GM23338 (cell line): ENCODE measurements around the gene TMEM174. TPM values are rescaled to one million over a fixed set of nuclear protein-coding genes. Genes with fewer than 3 reads are reported as not detected.

ENCODE experiments used
- ATAC-seq: fragments of 200-7000 bp; cut with Tn5 transposase; 3 replicates; pipeline ENCODE4 v1.9.1; 2020
- DNase-seq: peaks from one replicate; pipeline ENCODE4 v3.0.0-alpha.2; 2015; ENCODE audit warnings: low spot score
- H2AFZ ChIP-seq: fragments of 200-600 bp; sonication (generic); 2 replicates; pipeline ENCODE4 v1.8.0; 2016; ENCODE audit warnings: antibody characterized with exemption, mild to moderate bottlenecking, moderate library complexity
- H3F3A ChIP-seq: fragments of 200-600 bp; sonication (generic); replicated peaks from 2 replicates; pipeline ENCODE4 v1.8.0; 2017; ENCODE audit warnings: antibody characterized with exemption, mixed run types, low read depth
- H3K27ac ChIP-seq: fragments of 200-600 bp; sonication (generic); 2 replicates; pipeline ENCODE4 v1.6.1; 2016; ENCODE audit warnings: low read depth
- H3K27me3 ChIP-seq: fragments of 200-600 bp; sonication (generic); 2 replicates; pipeline ENCODE4 v1.8.0; 2016; ENCODE audit warnings: mild to moderate bottlenecking, mixed run types, moderate library complexity; ENCODE audit not compliant: insufficient read depth
- H3K36me3 ChIP-seq: fragments of 200-600 bp; sonication (generic); 2 replicates; pipeline ENCODE4 v1.8.0; 2016; ENCODE audit warnings: mild to moderate bottlenecking; ENCODE audit not compliant: insufficient read depth
- H3K4me1 ChIP-seq: fragments of 200-600 bp; sonication (generic); 2 replicates; pipeline ENCODE4 v1.8.0; 2016; ENCODE audit warnings: mild to moderate bottlenecking, moderate library complexity; ENCODE audit not compliant: insufficient read depth
- H3K4me2 ChIP-seq: fragments of 200-600 bp; sonication (generic); 2 replicates; pipeline ENCODE4 v1.7.1; 2017; ENCODE audit warnings: mixed run types
- H3K4me3 ChIP-seq: fragments of 200-600 bp; sonication (generic); 2 replicates; pipeline ENCODE4 v1.6.1; 2016; ENCODE audit warnings: mixed run types
- H3K79me2 ChIP-seq: fragments of 200-600 bp; sonication (generic); replicated peaks from 2 replicates; pipeline ENCODE4 v1.8.0; 2017; ENCODE audit warnings: mild to moderate bottlenecking; ENCODE audit not compliant: insufficient read depth
- H3K9me2 ChIP-seq: fragments of 200-600 bp; sonication (generic); 2 replicates; pipeline ENCODE4 v1.8.0; 2017; ENCODE audit not compliant: insufficient read depth
- H4K20me1 ChIP-seq: fragments of 200-600 bp; sonication (generic); replicated peaks from 2 replicates; pipeline ENCODE4 v1.8.0; 2017; ENCODE audit warnings: mild to moderate bottlenecking; ENCODE audit not compliant: insufficient read depth
- H3K27ac Mint-ChIP-seq: 2 replicates; pipeline ENCODE4 v1.8.0; 2020; ENCODE audit warnings: inconsistent platforms, mild to moderate bottlenecking, moderate library complexity, mixed read lengths
- H3K27me3 Mint-ChIP-seq: 3 replicates; pipeline ENCODE4 v1.8.0; 2022; ENCODE audit warnings: low read depth, mild to moderate bottlenecking, moderate library complexity, mixed read lengths, inconsistent platforms; ENCODE audit not compliant: insufficient read depth, poor library complexity
- H3K36me3 Mint-ChIP-seq: 3 replicates; pipeline ENCODE4 v1.8.0; 2021; ENCODE audit warnings: low read depth, mild to moderate bottlenecking, inconsistent platforms, moderate library complexity, mixed read lengths
- H3K4me1 Mint-ChIP-seq: 3 replicates; pipeline ENCODE4 v1.8.0; 2020; ENCODE audit warnings: mild to moderate bottlenecking, inconsistent platforms, mixed read lengths
- H3K4me3 Mint-ChIP-seq: 3 replicates; pipeline ENCODE4 v1.8.0; 2021; ENCODE audit warnings: moderate library complexity, mild to moderate bottlenecking, inconsistent platforms, mixed read lengths
- H3K9me3 Mint-ChIP-seq: 3 replicates; pipeline ENCODE4 v1.8.0; 2020; ENCODE audit warnings: moderate library complexity, mild to moderate bottlenecking, inconsistent platforms, mixed read lengths
- CREB1 ChIP-seq: fragments of 250-450 bp; sonication (Bioruptor Pico); IDR thresholded peaks from 2 replicates; pipeline ENCODE4 v1.5.0; 2020; ENCODE audit warnings: low read depth, mild to moderate bottlenecking, moderate library complexity
- CTCF ChIP-seq, 2 experiments: fragments of 200-600 bp in 1 of 2; sonication (generic) in 1 of 2; conservative IDR thresholded peaks; 2 replicates each; pipeline versions ENCODE4 v1.5.1 to v1.6.1; 2016 to 2017; ENCODE audit warnings: antibody characterized with exemption in 2 of 2, low read depth in 2 of 2, mild to moderate bottlenecking in 2 of 2, moderate library complexity in 1 of 2
- EZH2 ChIP-seq: fragments of 200-600 bp; sonication (generic); IDR thresholded peaks from one replicate; pipeline ENCODE4 v1.8.0; 2017; ENCODE audit warnings: antibody characterized with exemption, mild to moderate bottlenecking, low read depth; ENCODE audit not compliant: unreplicated experiment
- EZH2phosphoT487 ChIP-seq: fragments of 200-600 bp; sonication (generic); IDR thresholded peaks from one replicate; pipeline ENCODE4 v1.8.1; 2018; ENCODE audit warnings: antibody characterized with exemption; ENCODE audit not compliant: unreplicated experiment
- JUNB ChIP-seq: IDR thresholded peaks from one replicate; pipeline ENCODE4 v1.6.1; 2016; ENCODE audit warnings: antibody characterized with exemption; ENCODE audit not compliant: unreplicated experiment
- NANOG ChIP-seq: IDR thresholded peaks from 2 replicates; pipeline ENCODE4 v1.6.1; 2016; ENCODE audit warnings: antibody characterized with exemption, borderline replicate concordance
- POLR2AphosphoS5 ChIP-seq: IDR thresholded peaks from 2 replicates; pipeline ENCODE4 v1.6.1; 2016; ENCODE audit warnings: antibody characterized with exemption, low read depth
- REST ChIP-seq: IDR thresholded peaks from one replicate; pipeline ENCODE4 v1.6.1; 2018; ENCODE audit warnings: antibody characterized with exemption; ENCODE audit not compliant: unreplicated experiment
- STAT1 ChIP-seq: IDR thresholded peaks from one replicate; pipeline ENCODE4 v1.6.1; 2016; ENCODE audit warnings: antibody characterized with exemption; ENCODE audit not compliant: unreplicated experiment
- ZNF114 ChIP-seq: fragments of 250-450 bp; sonication (Bioruptor Pico); IDR thresholded peaks from 2 replicates; pipeline ENCODE4 v1.5.0; 2020; ENCODE audit warnings: mild to moderate bottlenecking, moderate library complexity
- ZNF331 ChIP-seq: fragments of 250-450 bp; sonication (Bioruptor Pico); IDR thresholded peaks from 2 replicates; pipeline ENCODE4 v1.5.0; 2020; ENCODE audit warnings: low read depth, mild to moderate bottlenecking, moderate library complexity
- polyA plus RNA-seq: library from polyadenylated mRNA; unstranded; fragments of >200 nt; fragmentation: Nextera tagmentation; extraction: Ambion mirVana; gene quantifications from 2 replicates; pipeline ENCODE4 v1.2.1, GENCODE V29; 2016
- total RNA-seq: library from RNA; depleted of rRNA; stranded (reverse); fragments of >200 nt; shearing (Covaris generic); gene quantifications from 2 replicates; pipeline ENCODE4 v1.2.3, GENCODE V29; 2014
- TF ChIP-seq, protein P1 (sequence below): fragments of 250-450 bp; sonication (Bioruptor Pico); IDR thresholded peaks from 2 replicates; pipeline ENCODE4 v1.5.0; 2020; ENCODE audit warnings: mild to moderate bottlenecking, moderate library complexity
- TF ChIP-seq, protein P2 (sequence below): IDR thresholded peaks from 2 replicates; pipeline ENCODE4 v1.6.1; 2016; ENCODE audit warnings: antibody characterized with exemption

Gene TMEM174
- total and polyA plus RNA-seq, 2 experiments from 2014 or later: not detected

DNA sequence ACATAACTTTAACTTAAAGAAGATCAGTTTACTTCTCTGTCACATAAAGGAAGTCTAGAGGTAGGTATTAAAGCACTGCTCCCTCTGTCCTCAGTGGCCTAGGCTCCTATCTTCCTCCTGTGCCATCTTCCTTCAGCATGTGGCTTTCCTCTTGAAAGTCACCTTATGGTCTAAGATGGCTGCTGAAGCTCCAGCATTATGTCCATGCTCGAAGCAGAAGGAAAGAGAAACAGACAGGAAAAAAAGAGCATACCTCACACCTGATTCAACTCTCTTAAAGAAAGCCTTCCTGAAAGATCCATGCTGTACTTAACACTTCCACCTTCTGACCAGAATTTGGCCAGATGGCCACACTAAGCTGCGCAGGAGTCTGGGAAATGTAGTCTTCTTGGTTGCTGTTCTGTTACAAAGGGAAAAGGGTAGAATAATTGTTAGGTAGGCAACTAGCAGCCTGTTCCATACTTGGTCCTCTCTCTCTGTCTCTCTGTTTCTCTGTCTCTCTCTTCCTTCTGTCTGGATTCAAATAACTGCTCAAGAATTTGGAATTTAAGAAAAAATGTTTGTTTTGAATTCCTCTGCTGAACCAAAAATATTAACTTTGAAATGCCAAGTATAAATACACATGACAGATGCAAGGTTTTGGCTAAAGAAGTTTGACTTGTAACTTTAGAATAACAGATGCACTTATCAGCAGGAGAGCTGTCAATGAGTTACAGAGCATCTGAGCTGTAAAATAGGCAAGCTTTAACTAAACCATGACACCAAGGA is 16.0 kb downstream of the TMEM174 start:
- H3K9me2 ChIP-seq: peaks cover 11% of the 10 kb centered on the region
- no peaks in the 10 kb centered on the region for H3K79me2 ChIP-seq
- H3F3A ChIP-seq: no peaks in the 10 kb centered on the region
- Mint-ChIP-seq H3K27me3 (peaks cover 12% of the 10 kb centered on the region), H3K36me3 (peaks cover 10% of the 10 kb centered on the region; the same call in 2 of the 3 replicates), H3K4me1 (peaks cover 19% of the 10 kb centered on the region), H3K27ac (peak overlapping the region; percentile 75), H3K4me3 (no peak overlapping the region; the same call in 2 of the 3 replicates), H3K9me3 (peaks cover 11% of the 10 kb centered on the region)
- H3K36me3 ChIP-seq: no peaks in the 10 kb centered on the region
- H3K27me3 ChIP-seq: no peaks in the 10 kb centered on the region
- H3K4me1 ChIP-seq: peaks cover 14% of the 10 kb centered on the region
- no peak overlapping the region for H3K4me3 ChIP-seq
- no peak overlapping the region for H3K4me2 ChIP-seq
- ATAC-seq: peak; percentile 83
- no peak overlapping the region for H3K27ac ChIP-seq
- TF ChIP-seq ZNF331 (CRISPR knock-in tag) (no peak), STAT1 (no peak), NANOG (no peak), REST (no peak), CREB1 (CRISPR knock-in tag) (no peak), ZNF114 (CRISPR knock-in tag) (no peak), POLR2AphosphoS5 (no peak), CTCF (conservative IDR thresholded peaks at IDR 0.05; ENCODE audit: low read depth in 2 of 2) (no peak), EZH2 (no peak), EZH2phosphoT487 (no peak), JUNB (no peak)
- TF ChIP-seq, protein P1, sequence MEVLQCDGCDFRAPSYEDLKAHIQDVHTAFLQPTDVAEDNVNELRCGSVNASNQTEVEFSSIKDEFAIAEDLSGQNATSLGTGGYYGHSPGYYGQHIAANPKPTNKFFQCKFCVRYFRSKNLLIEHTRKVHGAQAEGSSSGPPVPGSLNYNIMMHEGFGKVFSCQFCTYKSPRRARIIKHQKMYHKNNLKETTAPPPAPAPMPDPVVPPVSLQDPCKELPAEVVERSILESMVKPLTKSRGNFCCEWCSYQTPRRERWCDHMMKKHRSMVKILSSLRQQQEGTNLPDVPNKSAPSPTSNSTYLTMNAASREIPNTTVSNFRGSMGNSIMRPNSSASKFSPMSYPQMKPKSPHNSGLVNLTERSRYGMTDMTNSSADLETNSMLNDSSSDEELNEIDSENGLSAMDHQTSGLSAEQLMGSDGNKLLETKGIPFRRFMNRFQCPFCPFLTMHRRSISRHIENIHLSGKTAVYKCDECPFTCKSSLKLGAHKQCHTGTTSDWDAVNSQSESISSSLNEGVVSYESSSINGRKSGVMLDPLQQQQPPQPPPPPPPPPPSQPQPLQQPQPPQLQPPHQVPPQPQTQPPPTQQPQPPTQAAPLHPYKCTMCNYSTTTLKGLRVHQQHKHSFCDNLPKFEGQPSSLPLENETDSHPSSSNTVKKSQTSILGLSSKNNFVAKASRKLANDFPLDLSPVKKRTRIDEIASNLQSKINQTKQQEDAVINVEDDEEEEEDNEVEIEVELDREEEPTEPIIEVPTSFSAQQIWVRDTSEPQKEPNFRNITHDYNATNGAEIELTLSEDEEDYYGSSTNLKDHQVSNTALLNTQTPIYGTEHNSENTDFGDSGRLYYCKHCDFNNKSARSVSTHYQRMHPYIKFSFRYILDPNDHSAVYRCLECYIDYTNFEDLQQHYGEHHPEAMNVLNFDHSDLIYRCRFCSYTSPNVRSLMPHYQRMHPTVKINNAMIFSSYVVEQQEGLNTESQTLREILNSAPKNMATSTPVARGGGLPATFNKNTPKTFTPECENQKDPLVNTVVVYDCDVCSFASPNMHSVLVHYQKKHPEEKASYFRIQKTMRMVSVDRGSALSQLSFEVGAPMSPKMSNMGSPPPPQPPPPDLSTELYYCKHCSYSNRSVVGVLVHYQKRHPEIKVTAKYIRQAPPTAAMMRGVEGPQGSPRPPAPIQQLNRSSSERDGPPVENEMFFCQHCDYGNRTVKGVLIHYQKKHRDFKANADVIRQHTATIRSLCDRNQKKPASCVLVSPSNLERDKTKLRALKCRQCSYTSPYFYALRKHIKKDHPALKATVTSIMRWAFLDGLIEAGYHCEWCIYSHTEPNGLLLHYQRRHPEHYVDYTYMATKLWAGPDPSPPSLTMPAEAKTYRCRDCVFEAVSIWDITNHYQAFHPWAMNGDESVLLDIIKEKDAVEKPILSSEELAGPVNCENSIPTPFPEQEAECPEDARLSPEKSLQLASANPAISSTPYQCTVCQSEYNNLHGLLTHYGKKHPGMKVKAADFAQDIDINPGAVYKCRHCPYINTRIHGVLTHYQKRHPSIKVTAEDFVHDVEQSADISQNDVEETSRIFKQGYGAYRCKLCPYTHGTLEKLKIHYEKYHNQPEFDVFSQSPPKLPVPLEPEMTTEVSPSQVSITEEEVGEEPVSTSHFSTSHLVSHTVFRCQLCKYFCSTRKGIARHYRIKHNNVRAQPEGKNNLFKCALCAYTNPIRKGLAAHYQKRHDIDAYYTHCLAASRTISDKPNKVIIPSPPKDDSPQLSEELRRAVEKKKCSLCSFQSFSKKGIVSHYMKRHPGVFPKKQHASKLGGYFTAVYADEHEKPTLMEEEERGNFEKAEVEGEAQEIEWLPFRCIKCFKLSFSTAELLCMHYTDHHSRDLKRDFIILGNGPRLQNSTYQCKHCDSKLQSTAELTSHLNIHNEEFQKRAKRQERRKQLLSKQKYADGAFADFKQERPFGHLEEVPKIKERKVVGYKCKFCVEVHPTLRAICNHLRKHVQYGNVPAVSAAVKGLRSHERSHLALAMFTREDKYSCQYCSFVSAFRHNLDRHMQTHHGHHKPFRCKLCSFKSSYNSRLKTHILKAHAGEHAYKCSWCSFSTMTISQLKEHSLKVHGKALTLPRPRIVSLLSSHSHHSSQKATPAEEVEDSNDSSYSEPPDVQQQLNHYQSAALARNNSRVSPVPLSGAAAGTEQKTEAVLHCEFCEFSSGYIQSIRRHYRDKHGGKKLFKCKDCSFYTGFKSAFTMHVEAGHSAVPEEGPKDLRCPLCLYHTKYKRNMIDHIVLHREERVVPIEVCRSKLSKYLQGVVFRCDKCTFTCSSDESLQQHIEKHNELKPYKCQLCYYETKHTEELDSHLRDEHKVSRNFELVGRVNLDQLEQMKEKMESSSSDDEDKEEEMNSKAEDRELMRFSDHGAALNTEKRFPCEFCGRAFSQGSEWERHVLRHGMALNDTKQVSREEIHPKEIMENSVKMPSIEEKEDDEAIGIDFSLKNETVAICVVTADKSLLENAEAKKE: peak; percentile 42; the same call in 1 of the 2 replicates
- TF ChIP-seq, protein P2, sequence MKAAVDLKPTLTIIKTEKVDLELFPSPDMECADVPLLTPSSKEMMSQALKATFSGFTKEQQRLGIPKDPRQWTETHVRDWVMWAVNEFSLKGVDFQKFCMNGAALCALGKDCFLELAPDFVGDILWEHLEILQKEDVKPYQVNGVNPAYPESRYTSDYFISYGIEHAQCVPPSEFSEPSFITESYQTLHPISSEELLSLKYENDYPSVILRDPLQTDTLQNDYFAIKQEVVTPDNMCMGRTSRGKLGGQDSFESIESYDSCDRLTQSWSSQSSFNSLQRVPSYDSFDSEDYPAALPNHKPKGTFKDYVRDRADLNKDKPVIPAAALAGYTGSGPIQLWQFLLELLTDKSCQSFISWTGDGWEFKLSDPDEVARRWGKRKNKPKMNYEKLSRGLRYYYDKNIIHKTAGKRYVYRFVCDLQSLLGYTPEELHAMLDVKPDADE: peak; percentile 28; the same call in 1 of the 2 replicates
- H4K20me1 ChIP-seq: no peaks in the 10 kb centered on the region
- peak overlapping the region; percentile 60 for H2AFZ ChIP-seq
- DNase-seq: peak; percentile 68
